GM18868 (cell line): ENCODE data around the gene PDCD11.
"Not testable (repeated sequence)": the region's sequence is repeated elsewhere in the genome, so short reads cannot be mapped to it uniquely, and the experiment has no call there.

ENCODE experiments used
- ATAC-seq: cut with Tn5 transposase; IDR thresholded peaks from one replicate; pipeline ENCODE4 v1.9.1; 2021; ENCODE audit warnings: mild to moderate bottlenecking, moderate library complexity; ENCODE audit not compliant: unreplicated experiment

Gene PDCD11, protein sequence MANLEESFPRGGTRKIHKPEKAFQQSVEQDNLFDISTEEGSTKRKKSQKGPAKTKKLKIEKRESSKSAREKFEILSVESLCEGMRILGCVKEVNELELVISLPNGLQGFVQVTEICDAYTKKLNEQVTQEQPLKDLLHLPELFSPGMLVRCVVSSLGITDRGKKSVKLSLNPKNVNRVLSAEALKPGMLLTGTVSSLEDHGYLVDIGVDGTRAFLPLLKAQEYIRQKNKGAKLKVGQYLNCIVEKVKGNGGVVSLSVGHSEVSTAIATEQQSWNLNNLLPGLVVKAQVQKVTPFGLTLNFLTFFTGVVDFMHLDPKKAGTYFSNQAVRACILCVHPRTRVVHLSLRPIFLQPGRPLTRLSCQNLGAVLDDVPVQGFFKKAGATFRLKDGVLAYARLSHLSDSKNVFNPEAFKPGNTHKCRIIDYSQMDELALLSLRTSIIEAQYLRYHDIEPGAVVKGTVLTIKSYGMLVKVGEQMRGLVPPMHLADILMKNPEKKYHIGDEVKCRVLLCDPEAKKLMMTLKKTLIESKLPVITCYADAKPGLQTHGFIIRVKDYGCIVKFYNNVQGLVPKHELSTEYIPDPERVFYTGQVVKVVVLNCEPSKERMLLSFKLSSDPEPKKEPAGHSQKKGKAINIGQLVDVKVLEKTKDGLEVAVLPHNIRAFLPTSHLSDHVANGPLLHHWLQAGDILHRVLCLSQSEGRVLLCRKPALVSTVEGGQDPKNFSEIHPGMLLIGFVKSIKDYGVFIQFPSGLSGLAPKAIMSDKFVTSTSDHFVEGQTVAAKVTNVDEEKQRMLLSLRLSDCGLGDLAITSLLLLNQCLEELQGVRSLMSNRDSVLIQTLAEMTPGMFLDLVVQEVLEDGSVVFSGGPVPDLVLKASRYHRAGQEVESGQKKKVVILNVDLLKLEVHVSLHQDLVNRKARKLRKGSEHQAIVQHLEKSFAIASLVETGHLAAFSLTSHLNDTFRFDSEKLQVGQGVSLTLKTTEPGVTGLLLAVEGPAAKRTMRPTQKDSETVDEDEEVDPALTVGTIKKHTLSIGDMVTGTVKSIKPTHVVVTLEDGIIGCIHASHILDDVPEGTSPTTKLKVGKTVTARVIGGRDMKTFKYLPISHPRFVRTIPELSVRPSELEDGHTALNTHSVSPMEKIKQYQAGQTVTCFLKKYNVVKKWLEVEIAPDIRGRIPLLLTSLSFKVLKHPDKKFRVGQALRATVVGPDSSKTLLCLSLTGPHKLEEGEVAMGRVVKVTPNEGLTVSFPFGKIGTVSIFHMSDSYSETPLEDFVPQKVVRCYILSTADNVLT (N-terminal part only)

GRCh38 chr10:103396067-103396788 lies at the start of gene PDCD11, which contains the start of gene ATP5MK:
PDCD11 (plus strand) TSS chr10:103396626; CDS start chr10:103398427, 1,801 bp downstream.
ATP5MK (minus strand) TSS chr10:103396475; CDS start chr10:103392457, 4,018 bp downstream.
- peak; percentile 99 for ATAC-seq

GRCh38 chr10:103350175-103350516 lies 46.3 kb upstream of the PDCD11 start:
- no peak for ATAC-seq

- peak; percentile 88 for ATAC-seq
Measured at GRCh38 chr10:103350517-103351260, 45.7 kb upstream of the PDCD11 start, which contains the start of gene PCGF6. PCGF6 (minus strand) TSS chr10:103351140; CDS start chr10:103351066, 74 bp downstream.

DNA sequence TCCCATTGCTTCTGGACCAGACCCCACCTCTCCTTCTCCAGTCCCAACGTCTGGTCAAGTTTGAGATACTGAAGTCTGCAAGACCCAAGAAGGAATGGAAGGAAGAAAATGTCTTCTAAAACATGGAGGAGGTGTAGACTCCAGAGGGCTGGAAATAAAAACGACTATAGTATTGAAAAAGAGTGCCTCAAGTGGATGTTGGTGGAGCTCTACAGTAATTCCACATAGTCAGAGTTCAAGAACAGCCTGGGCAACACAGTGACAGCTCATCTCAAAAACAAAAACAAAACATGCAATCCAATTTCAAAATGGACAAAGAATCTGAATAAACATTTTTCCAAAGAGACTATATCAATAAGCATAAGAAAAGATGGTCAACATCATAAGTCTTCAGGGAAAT lies 43.1 kb upstream of the PDCD11 start:
- ATAC-seq = no peak

DNA sequence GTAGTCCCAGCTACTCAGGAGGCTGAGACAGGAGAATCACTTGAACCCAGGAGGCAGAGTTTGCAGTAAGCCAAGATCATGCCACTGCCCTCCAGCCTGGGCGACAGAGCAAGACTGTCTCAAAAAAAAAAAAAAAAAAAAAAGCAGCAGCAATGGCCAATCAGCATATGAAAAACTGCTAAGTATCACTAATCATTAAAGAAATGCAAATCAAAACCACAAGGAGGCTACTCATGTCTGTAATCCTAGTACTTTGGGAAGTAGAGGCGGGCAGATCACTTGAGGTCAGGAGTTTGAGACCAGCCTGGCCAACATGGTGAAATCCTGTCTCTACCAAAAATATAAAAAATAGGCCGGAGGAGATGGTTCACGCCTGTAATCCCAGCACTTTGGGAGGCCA lies 41.9 kb upstream of the PDCD11 start:
- not testable (repeated sequence) for ATAC-seq

- no peak for ATAC-seq
Measured at GRCh38 chr10:103355906-103356599, 40.4 kb upstream of the PDCD11 start.

- not testable (repeated sequence) for ATAC-seq
Measured at GRCh38 chr10:103359493-103359892, 36.9 kb upstream of the PDCD11 start.

DNA sequence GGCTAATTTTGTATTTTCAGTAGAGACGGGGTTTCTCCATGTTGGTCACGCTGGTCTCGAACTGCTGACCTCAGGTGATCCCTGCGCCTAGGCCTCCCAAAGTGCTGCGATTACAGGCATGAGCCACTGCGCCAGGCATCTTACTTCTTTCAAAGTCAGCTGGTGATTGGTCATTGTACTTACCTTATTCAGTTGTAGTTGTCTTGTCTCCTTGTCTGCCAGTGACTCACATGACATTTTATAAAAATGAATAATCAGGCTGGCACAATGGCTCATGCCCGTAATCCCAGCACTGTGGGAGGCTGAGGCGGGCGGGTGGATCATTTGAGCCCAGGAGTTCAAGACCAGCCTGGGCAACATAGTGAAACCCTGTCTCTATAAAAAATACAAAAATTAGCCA lies 35.6 kb upstream of the PDCD11 start:
- not testable (repeated sequence) for ATAC-seq

DNA sequence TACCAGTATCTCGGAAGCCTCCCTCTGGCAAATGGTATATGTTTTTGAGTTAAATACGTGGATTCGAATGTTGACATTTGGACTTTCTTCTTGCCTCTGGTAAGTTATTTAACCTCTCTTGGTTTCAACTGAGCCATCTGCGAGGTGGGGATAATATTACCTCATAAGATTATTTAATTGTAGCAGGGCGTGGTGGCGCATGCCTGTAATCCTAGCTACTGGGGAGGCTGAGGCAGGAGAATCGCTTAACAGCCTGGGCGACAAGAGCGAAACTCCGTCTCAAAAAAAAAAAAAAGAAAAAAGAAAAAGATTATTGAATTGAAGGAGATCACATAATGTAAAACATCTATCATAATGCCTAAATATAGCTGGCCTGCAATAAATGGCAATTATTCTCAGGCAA lies 29.0 kb upstream of the PDCD11 start:
- ATAC-seq = no peak

DNA sequence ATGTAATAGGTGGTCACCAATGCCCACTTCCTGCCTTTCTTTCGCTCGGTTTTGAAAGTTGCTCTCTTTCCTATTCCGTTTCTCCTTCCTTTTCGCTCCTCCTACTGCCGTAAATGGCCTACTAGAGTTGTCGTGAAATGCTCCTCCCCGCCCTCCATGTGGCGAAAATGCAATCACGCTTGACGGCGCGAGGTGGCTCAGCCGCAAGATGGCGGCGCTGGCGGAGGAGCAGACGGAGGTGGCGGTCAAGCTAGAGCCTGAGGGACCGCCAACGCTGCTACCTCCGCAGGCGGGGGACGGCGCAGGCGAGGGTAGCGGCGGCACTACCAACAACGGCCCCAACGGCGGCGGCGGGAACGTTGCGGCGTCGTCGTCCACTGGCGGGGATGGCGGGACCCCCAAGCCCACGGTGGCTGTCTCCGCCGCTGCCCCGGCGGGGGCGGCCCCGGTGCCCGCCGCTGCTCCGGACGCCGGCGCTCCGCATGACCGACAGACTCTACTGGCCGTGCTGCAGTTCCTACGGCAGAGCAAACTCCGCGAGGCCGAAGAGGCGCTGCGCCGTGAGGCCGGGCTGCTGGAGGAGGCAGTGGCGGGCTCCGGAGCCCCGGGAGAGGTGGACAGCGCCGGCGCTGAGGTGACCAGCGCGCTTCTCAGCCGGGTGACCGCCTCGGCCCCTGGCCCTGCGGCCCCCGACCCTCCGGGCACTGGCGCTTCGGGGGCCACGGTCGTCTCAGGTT lies 28.5 kb upstream of the PDCD11 start, which contains the start of gene TAF5:
Gene TAF5, plus strand, starts transcription at position 195 of the 737 bp plus-strand sequence. Its CDS starts 14 bp downstream, at position 209.
- peak; percentile 58 for ATAC-seq

DNA sequence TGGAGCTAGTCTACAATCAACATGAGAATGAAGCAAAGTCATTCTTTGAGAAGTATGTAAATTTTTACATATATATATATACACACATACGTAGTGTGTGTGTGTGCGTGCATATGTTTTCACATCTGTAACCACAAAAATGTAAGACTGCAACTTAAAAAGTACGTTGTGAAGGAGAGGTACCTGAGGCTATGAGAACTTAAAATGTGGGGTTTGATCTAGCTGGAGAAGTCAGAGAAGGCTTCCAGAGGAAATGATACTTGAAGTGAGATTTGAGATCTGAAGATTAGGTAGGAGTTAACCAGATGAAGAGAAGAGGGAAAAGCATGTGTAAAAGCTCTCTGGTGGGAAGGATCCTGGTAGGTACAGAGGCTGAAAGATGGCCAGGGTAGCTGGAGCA lies 22.9 kb upstream of the PDCD11 start:
- ATAC-seq = peak; percentile 61

DNA sequence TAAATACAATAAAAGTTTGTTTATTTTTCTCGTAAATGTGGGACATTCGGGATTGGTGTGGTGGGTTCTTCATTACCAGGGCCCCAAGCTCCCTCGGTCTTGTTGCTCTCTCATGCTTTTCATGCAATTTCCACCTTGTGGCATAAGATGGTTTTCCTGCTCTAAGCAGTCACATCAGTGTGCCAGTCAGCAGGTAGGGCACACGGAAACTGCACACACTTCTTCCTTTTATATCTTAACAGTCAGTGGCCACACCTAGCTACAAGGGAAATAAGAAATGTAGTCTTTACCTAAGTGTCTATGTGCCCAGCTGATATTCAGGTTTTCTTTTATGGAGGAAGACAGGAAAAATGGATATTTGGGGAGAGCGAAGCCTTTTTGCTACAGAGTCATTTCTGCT lies 22.2 kb upstream of the PDCD11 start:
- ATAC-seq = no peak

GRCh38 chr10:103382769-103383168 lies 13.7 kb upstream of the PDCD11 start:
- ATAC-seq = peak; percentile 77

- ATAC-seq = no peak
Measured at GRCh38 chr10:103394180-103394579, 2.2 kb upstream of the PDCD11 start.

GRCh38 chr10:103395754-103396066 lies 716 bp upstream of the PDCD11 start:
- ATAC-seq = no peak

DNA sequence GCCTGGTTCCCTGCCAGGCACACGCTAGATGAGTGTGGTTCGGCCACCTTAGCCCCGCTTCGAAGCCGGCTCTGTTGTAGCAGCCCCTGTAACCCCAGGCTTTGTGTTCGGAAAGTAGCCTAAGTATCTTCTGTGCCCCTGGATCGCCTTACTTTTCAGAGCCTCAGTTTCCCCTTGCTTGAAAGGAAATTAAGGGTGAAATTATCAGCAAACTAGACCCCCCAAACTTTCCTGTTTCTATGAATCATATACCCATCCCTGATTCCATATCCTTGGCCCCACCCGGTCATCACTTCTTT lies 312 bp downstream of the PDCD11 start:
- no peak for ATAC-seq

DNA sequence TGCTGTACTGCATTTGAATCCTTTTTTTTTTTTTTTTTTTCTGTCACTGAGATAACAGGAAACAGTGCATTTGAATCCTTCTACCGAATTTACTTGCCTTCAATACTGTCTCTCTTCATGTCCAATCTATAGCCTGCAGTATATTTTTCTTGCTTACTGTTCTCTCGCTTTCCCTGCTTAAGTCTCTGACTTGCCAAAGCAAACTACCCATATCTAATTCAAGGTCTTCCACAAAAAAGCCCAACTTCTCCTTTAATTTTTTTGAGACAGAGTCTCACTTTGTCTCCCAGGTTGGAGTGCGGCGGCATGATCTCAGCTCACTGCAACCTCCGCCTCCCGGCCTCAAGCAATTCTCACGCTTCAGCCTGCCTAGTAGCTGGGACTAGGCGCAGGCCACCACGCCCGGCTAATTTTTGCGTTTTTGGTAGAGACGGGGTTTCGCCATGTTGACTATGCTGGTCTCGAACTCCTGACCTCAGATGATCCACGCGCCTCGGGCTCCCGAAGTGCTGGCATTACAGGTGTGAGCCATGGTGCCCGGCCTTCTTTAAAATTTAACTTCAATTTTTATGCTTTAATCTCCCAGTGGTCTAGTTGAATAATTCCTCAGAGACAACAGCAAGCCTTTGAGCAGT lies 882 bp downstream of the PDCD11 start:
- no peak for ATAC-seq

DNA sequence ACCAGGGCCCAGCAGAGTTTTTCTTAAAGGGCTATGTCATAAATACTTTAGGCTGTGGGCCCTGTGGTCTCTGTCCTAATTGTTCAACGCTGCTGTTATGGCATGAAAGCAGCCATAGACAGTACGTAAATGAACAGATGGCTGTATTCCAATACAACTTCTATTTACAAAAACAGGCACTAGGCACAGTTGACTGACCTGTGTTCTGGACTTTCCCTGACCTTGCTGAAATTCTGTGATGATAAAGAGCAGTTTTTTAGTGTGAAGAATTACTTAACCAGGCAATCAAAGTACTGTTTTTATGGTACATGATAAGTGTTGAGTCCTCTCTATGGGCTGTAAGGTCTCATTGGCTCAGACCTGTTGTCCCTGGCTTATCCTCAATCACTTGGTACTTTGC lies 17.1 kb downstream of the PDCD11 start:
- no peak for ATAC-seq
